ENCODE measurements around the gene ATAT1.

DNA sequence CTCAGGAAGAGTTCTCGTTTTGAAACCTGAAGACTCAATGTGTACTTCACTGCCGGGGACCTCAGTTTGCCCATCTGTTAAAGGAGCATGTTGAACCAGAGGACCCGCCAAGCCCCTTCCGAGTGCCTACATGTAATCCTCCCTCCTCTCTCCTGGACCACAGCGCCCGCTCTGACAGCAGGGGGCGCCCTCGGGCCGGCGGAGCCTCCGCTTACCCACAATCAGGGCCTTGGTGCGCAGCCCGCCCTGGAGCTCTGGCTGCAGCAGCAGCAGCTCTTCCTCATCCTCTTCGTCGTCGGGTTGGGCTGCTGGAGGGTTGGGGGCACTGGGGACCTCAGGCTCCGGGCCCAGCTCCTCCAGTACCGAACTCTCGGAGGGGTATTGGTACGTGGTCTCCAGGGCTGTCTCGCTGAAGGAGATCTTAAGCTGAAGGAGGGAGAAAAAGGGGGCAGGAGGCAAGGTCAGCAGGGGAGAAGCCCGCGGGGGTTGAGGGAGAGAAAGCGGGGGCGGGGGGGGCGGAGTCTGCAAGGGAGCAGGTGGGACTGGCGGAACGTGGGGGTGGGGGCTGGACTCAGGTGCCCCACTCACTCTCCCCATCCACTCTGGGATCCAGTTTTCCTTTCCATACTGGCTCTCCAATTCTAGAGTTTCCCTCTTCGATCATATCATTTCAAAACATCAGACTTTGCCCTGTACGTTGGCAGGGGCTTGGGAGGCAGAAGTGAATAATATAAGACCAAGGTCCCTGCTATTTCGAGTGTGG is 52.5 kb downstream of the ATAT1 start:
- no peak for TF ChIP-seq POLR2A (IDR thresholded peaks at IDR 0.05; ENCODE audit: low read depth)
- TF ChIP-seq, protein P1, sequence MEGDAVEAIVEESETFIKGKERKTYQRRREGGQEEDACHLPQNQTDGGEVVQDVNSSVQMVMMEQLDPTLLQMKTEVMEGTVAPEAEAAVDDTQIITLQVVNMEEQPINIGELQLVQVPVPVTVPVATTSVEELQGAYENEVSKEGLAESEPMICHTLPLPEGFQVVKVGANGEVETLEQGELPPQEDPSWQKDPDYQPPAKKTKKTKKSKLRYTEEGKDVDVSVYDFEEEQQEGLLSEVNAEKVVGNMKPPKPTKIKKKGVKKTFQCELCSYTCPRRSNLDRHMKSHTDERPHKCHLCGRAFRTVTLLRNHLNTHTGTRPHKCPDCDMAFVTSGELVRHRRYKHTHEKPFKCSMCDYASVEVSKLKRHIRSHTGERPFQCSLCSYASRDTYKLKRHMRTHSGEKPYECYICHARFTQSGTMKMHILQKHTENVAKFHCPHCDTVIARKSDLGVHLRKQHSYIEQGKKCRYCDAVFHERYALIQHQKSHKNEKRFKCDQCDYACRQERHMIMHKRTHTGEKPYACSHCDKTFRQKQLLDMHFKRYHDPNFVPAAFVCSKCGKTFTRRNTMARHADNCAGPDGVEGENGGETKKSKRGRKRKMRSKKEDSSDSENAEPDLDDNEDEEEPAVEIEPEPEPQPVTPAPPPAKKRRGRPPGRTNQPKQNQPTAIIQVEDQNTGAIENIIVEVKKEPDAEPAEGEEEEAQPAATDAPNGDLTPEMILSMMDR (IDR thresholded peaks at IDR 0.05), result peak; percentile 95 to 99 (median 98)
- TF ChIP-seq POLR2AphosphoS5 (IDR thresholded peaks at IDR 0.05), result peak; percentile 53 to 85
- no peak for TF ChIP-seq EP300 (IDR thresholded peaks at IDR 0.05)
